Body of pancreas (tissue), 4 donors: ENCODE results near the gene SLC6A3. TPM values are rescaled to one million over a fixed set of nuclear protein-coding genes. Genes with fewer than 3 reads are reported as not detected.

Experiments
- ATAC-seq: fragments of 150-250 bp; one replicate; pipeline ENCODE4 v1.9.1; 2016
- DNase-seq, 4 donors: peaks; one replicate each; pipeline ENCODE4 v3.0.0-alpha.2; 2019
- H3K27ac ChIP-seq, 4 donors: fragments of 200-600 bp; sonication (generic); 1 replicate in 3 of 4; 2 replicates in 1 of 4; pipeline versions ENCODE4 v1.5.1 to v1.6.1; 2016 to 2019; ENCODE audit warnings: mild to moderate bottlenecking in 1 of 4, mixed read lengths in 1 of 4, moderate library complexity in 1 of 4
- H3K27me3 ChIP-seq, 2 donors: fragments of 200-600 bp; sonication (generic); one replicate each; pipeline ENCODE4 v1.6.0; 2016; ENCODE audit warnings: mild to moderate bottlenecking in 1 of 2
- H3K36me3 ChIP-seq, 2 donors: fragments of 200-600 bp; sonication (generic); replicated peaks in 1 of 2; 2 replicates each; pipeline ENCODE4 v1.5.1; 2016; ENCODE audit warnings: low read depth in 2 of 2; ENCODE audit not compliant: insufficient read depth in 1 of 2
- H3K4me1 ChIP-seq: fragments of 200-600 bp; sonication (generic); one replicate; pipeline ENCODE4 v1.6.0; 2016
- H3K4me3 ChIP-seq, 2 donors: fragments of 200-600 bp; sonication (generic); 1 replicate in 1 of 2; 2 replicates in 1 of 2; pipeline ENCODE4 v1.5.1; 2016 to 2019
- H3K9me3 ChIP-seq, 3 donors: fragments of 200-600 bp; sonication (generic); 1 replicate in 2 of 3; 2 replicates in 1 of 3; pipeline ENCODE4 v1.5.1; 2016
- CTCF ChIP-seq, 7 experiments: fragments of 450-650 bp in 4 of 7; fragments of 200-600 bp in 3 of 7; sonication (generic) in 3 of 7; IDR thresholded peaks; one replicate each; pipeline ENCODE4 v1.5.1; 2016 to 2019; ENCODE audit warnings: antibody characterized with exemption in 7 of 7
- POLR2A ChIP-seq, 3 donors: fragments of 450-650 bp; IDR thresholded peaks; one replicate each; pipeline ENCODE4 v1.6.1; 2016; ENCODE audit warnings: antibody characterized with exemption in 3 of 3, mild to moderate bottlenecking in 2 of 3
- WGBS, 2 donors: methylation state at CpG; one replicate each; pipeline ENCODE4 v1.1.5; 2017; 5-methylcytosine and 5-hydroxymethylcytosine counted together
- intact Hi-C: fragments of 100-400 bp; cut with DNase I; formaldehyde crosslinking; loops from one replicate; pipeline ENCODE4 v1.15.1; 2023
- total RNA-seq, 2 donors: library from RNA; depleted of rRNA; stranded (reverse); fragments of >200 nt; gene quantifications; one replicate each; pipeline ENCODE4 v1.1.0, GENCODE V29; 2016

The SLC6A3 gene
- total RNA-seq, 2 donors from 2014 or later = not detected

- H3K36me3 ChIP-seq = no peaks in the 10 kb centered on the region
- peak overlapping the region; percentile 47 to 48 for H3K4me3 ChIP-seq
- intact Hi-C loops = no loop called here
- H3K9me3 ChIP-seq = no peaks in the 10 kb centered on the region
- WGBS, 2 donors = 0 to 1% methylated on average over 7 to 36 of the region's 36 CpGs
- peak overlapping the region; percentile 40 to 89 (median 72) for H3K27ac ChIP-seq
- peaks cover 14% of the 10 kb centered on the region for H3K4me1 ChIP-seq
- DNase-seq (peak; percentile 76 to 84 (median 82)), ATAC-seq (peak; percentile 83)
- no peak for TF ChIP-seq CTCF (IDR thresholded peaks at IDR 0.05)
- TF ChIP-seq POLR2A (IDR thresholded peaks at IDR 0.05) = peak; percentile 4 to 78 (median 78)
- H3K27me3 ChIP-seq = peaks cover 0 to 4% of the 10 kb centered on the region in 2 donors
Measured at GRCh38 chr5:1386274-1386717, 58.9 kb downstream of the SLC6A3 start.

GRCh38 chr5:1385395-1386273 is 59.6 kb downstream of the SLC6A3 start:
- peaks cover 16% of the 10 kb centered on the region for H3K4me1 ChIP-seq
- no peaks in the 10 kb centered on the region for H3K36me3 ChIP-seq
- no peaks in the 10 kb centered on the region for H3K9me3 ChIP-seq
- DNase-seq (peak; percentile 90 to 93 (median 92)), ATAC-seq (peak; percentile 91)
- peak overlapping the region; percentile 40 to 89 (median 72) for H3K27ac ChIP-seq
- peaks cover 0 to 1% of the 10 kb centered on the region in 2 donors for H3K27me3 ChIP-seq
- peak overlapping the region; percentile 47 to 48 for H3K4me3 ChIP-seq
- intact Hi-C loops = no loop called here
- TF ChIP-seq POLR2A (IDR thresholded peaks at IDR 0.05) (peak; percentile 58 to 87 (median 82)), CTCF (IDR thresholded peaks at IDR 0.05) (peak in 1 of 7 experiments; percentile 12)
- WGBS, 2 donors = 15 to 55% methylated on average over 12 to 42 of the region's 48 CpGs

- Histone ChIP-seq H3K36me3 (no peaks in the 10 kb centered on the region), H3K4me1 (peaks cover 22% of the 10 kb centered on the region), H3K27ac (no peak overlapping the region), H3K27me3 (no peaks in the 10 kb centered on the region), H3K4me3 (no peak overlapping the region), H3K9me3 (no peaks in the 10 kb centered on the region)
- 76 to 91% methylated on average over 8 to 10 of the region's 10 CpGs for WGBS, 2 donors
- no peak for TF ChIP-seq POLR2A (IDR thresholded peaks at IDR 0.05)
- ATAC-seq (no peak), DNase-seq (no peak)
- intact Hi-C loops = no loop called here
Measured at GRCh38 chr5:1384521-1384920, 60.7 kb downstream of the SLC6A3 start.

- H3K27me3 ChIP-seq = no peaks in the 10 kb centered on the region
- H3K36me3 ChIP-seq = no peaks in the 10 kb centered on the region
- H3K4me1 ChIP-seq = peaks cover 22% of the 10 kb centered on the region
- TF ChIP-seq CTCF (IDR thresholded peaks at IDR 0.05) = no peak
- TF ChIP-seq POLR2A (IDR thresholded peaks at IDR 0.05) = no peak
- H3K4me3 ChIP-seq = no peak overlapping the region
- no peak for DNase-seq
- no peak for ATAC-seq
- WGBS, 2 donors = 71 to 78% methylated on average over 7 to 8 of the region's 8 CpGs
- intact Hi-C loops = no loop called here
- H3K9me3 ChIP-seq = no peaks in the 10 kb centered on the region
- no peak overlapping the region for H3K27ac ChIP-seq
Measured at GRCh38 chr5:1383886-1384401, 61.3 kb downstream of the SLC6A3 start.

GRCh38 chr5:1383344-1383743 is 61.9 kb downstream of the SLC6A3 start:
- H3K27me3 ChIP-seq = no peaks in the 10 kb centered on the region
- no peaks in the 10 kb centered on the region for H3K36me3 ChIP-seq
- DNase-seq = no peak
- no peak for ATAC-seq
- H3K27ac ChIP-seq = no peak overlapping the region
- no peak overlapping the region for H3K4me3 ChIP-seq
- intact Hi-C loops = no loop called here
- WGBS, 2 donors = 66 to 83% methylated on average over 6 to 17 of the region's 17 CpGs
- H3K4me1 ChIP-seq = peaks cover 22% of the 10 kb centered on the region
- H3K9me3 ChIP-seq = no peaks in the 10 kb centered on the region
- no peak for TF ChIP-seq CTCF (IDR thresholded peaks at IDR 0.05)
- no peak for TF ChIP-seq POLR2A (IDR thresholded peaks at IDR 0.05)
